ENCODE data around the gene NR1D1. TPM values are rescaled to one million over a fixed set of nuclear protein-coding genes. Genes with fewer than 3 reads are reported as not detected.

Gene NR1D1
- total RNA-seq, 1 donor from 2014 or later: 0.75 TPM

DNA sequence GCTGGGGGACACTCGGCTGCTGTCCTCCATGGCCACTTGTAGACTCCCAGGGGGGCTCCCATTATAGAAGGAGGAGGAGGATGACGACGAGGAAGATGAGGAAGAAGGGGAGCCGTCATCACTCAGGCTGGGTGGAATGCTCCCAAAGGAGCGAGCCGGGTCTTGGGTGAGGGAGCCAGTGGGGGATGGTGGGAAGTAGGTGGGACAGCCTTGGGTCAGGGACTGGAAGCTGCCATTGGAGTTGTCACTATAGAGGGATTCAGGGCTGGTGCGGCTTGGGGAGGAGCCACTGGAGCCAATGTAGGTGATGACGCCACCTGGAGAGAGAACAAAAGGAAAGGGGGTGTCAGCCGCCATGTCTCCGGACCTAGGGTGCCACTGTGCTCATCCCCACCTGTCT, 3.3 kb downstream of the NR1D1 start:
- DNase-seq (ENCODE audit: low read depth): no peak

DNA sequence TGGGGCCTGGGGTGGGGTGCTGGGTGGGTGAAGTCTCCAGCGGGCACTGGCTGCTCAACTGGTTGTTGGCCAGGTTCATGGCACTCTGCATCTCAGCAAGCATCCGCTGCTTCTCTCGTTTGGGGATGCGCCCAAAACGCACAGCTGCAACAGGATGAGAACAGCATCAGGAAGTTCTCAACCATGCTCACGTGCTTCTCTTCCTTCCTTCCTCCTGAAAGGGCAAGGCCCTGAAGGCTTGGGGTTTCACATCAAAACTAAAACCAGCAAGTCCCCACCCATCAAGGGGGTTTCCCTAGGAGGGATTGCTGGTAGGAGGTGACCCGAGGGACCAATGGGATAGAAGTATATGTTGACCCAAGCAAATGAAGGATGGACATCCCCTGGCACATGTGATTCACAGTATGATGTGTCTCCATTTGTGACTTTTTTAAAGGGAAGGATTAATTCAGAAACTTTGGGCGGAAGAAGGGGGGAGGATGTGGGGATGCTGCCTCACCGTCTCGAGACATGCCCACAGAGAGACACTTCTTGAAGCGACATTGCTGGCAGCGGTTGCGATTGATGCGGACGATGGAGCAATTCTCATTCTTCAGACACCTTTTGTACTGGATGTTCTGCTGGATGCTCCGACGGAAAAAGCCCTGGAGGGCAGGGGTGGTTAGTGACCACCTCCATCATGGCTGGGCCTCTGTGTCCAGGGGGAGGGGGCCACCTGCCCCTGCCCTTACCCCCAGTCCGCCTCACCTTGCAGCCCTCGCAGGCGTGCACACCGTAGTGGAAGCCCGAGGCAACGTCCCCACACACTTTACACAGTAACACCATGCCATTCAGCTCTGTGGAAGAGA, 4.2 kb downstream of the NR1D1 start:
- no peak for DNase-seq (ENCODE audit: low read depth)

DNA sequence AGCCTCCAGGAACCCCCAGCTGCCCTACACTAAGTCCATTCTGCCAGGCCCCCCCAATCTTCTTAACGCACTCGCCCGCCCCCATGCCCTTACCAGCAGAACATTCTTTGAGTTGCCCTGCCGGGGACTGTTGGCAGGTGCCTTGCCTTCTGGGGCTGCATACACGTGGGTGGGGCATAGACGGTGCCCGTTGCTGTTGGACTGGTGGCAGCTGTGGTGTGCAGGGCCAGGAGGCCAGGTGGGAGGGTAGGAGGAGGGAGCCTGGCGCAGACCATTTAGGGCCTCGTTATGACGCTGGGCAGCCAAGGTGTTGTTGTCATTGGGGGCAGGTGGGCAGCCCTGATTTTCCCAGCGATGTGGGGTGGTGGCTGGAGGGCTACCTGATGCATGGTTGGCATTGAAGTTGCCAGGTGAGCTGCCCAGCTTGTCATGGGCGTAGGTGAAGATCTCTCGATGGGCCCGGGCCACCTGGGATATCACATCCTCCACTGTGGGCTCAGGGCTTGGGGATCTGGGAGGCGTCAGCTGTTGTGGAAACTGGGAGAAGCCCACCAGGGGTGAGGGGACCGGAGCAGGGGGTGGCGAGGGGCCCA, 4.9 kb downstream of the NR1D1 start:
- DNase-seq (ENCODE audit: low read depth): no peak

DNA sequence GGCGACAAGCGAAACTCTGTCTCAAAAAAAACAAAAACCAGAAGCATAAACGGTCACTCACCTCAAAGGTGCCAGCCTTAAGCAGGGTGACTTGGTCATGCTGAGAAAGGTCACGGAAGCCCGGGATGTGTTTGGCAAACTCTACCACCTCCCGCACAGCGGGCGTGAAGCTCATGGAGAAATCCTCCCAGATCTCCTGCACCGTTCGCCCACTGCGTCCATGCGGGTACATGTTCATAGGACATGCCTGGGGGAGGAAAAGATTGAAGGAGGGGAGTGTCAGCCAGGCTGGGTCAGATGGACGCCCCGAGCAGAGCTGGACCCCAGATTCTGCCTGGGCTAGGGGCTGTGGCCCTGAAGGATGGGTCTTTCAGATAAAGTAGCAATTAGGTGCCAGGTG, 5.5 kb downstream of the NR1D1 start:
- no peak for DNase-seq (ENCODE audit: low read depth)

DNA sequence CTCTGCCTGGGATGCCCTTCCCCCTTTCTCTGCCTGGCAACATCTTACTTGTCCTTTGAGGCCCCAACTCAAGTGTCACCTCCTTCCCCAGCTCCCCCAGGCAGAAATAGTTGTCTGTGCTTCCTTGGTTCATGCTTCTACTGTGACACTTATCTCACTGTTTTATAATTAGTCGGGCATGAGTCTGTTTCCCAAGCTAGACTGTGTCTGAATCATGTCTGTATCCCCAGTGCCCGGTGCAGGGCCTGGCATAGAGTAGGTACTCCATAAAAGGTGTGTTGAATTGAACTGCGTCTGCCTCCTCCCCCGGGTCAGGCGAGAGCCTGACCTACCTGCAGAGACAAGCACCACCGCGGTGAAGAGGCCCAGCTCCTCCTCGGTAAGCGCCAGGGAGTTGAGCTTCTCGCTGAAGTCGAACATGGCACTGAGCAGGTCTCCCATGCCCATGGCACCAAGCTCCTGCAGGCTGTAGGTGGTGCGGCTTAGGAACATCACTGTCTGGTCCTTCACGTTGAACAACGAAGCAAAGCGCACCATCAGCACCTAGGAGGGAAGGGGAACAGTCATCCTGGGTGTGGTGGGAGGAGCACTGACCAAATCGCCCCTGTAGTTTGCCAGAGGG, 6.7 kb downstream of the NR1D1 start:
- DNase-seq (ENCODE audit: low read depth): no peak

DNA sequence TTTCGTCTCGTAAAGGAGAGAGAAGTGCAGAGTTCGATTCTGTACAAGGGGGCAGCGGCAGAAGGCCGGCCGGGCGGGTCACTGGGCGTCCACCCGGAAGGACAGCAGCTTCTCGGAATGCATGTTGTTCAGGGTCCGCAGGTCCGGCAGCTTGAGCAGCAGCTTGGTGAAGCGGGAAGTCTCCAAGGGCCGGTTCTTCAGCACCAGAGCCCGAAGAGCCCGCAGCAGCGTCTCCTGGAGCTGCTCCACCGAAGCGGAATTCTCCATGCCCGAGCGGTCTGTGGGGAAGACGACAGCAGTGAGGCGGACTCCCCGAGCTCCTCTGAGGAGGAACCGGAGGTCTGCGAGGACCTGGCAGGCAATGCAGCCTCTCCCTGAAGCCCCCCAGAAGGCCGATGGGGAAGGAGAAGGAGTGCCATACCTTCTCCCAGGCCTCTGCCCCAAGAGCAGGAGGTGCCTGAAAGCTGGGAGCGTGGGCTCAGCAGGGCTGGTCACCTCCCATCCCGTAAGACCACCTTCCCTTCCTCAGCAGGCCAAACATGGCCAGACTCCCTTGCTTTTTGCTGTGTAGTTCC, 7.3 kb downstream of the NR1D1 start:
- no peak for DNase-seq (ENCODE audit: low read depth)

DNA sequence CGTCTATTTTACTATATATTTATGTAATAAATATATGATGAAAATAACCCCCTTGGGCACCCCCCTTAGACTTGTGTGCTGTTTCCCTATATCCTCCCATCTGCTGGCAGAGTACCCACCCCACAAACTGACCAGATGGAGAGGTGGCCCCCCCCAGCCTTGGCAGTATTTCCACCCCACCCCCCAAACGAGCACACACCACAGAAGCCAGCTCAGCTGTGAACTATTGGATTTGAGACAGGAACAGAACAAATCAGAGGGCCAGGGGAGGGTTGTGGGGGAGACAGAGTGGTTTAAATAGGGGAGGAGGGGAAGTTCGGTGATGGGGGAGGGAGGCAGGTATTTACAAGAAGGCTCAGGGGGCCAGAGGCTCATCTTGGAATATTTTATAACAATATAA, 7.8 kb downstream of the NR1D1 start:
- no peak for DNase-seq (ENCODE audit: low read depth)

DNA sequence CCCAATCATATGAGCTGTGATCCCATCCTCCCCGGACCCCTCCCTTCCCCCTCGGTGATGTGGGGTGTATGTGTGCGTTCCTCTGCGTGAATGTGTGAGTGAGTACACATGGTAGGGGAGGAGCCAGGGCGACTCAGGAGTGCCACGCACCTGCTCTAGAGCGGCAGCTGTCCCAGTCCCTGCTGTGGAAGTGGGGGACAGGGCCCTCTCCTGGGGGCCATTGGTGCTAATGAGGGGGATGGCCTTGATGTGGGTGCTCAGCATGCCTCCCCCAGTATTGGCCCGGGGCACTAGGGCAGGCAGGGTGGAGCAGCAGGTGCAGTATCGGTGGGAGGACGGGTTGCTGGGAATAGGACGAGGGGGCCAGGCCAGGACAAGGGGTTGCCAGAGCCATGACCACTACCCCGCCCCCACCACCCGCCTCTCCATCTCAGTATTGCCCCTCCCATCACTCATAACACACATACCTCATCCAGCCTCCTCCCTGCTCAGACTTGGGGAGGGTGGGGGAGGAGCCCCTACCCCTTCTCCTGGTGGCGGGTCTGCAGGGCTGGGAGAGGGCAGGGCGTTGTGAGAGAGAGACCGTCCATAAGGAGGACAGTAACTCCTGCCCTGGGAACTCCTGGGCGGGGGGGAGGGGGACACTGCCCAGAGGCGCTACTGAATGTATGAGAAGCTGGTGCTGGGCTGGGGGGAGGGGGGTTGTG, 8.5 kb downstream of the NR1D1 start:
- no peak for DNase-seq (ENCODE audit: low read depth)

DNA sequence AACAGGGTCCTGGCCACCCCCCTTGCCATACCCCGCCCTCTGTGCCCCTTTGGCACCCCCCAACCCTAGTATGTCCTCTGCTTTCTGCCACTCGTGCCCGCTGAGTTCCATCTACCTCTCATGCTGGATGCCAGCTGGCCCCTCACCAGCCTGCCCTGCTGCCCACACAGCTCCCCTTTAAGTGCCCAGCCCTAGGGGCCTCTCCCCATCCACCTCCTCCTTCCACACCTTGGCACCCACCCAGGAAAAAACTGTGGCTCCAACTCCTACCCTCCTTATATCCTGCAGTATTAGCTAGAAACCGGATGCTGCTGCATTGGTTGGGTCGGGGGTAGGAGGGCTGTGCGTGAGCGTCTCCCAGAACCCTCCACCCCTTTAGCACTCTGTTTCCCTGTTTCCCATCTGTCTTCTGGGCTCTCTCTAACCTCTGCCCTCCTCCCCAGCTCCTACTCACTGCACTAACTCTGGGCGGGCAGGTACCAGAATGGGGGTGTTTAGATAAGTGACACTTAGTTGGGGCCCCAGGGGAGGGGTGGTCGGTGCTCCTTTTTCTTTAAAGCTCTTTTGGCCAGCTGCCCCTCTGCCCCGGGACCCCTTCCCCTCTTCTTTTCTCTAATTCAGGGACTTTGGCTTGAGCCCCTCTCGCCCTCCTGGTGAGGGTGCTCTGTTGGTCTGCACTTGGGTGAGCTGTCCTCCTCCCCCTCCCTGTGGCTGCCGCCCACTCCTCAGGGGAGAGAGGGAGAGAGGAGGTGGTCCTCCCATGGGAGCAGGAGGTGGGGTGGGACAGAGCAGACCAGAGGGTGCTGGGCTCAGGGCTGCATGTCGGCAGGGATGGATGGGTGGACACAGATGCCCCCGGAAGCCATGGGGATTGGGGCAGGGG, 9.9 kb downstream of the NR1D1 start:
- no peak for DNase-seq (ENCODE audit: low read depth)

DNA sequence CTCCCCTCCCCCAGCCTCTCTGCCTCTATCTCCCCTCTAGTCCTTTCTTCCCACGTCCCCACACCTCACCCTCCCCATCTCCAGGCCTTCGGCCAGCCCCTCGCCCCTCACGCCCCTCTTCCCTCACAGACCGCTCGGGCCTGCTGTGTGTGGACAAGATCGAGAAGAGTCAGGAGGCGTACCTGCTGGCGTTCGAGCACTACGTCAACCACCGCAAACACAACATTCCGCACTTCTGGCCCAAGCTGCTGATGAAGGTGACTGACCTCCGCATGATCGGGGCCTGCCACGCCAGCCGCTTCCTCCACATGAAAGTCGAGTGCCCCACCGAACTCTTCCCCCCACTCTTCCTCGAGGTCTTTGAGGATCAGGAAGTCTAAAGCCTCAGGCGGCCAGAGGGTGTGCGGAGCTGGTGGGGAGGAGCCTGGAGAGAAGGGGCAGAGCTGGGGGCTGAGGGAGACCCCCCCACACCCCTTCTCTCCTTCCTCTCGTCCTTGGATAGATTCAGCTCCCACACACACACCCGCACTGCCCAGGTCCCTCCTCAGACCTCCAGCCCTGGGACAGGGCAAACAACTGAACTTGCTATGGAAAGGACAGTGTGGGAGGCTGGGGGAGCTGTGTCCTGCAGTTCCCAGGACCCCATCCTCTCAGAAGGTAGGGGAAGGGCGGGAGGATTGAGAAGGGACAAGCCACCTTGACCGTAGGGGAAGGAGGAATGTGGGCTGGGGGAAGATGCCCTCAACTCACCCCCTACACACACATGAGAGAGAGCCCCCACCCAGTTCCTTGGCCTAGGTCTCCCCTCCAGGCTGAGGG, 11.1 kb downstream of the NR1D1 start:
- DNase-seq (ENCODE audit: low read depth): no peak

DNA sequence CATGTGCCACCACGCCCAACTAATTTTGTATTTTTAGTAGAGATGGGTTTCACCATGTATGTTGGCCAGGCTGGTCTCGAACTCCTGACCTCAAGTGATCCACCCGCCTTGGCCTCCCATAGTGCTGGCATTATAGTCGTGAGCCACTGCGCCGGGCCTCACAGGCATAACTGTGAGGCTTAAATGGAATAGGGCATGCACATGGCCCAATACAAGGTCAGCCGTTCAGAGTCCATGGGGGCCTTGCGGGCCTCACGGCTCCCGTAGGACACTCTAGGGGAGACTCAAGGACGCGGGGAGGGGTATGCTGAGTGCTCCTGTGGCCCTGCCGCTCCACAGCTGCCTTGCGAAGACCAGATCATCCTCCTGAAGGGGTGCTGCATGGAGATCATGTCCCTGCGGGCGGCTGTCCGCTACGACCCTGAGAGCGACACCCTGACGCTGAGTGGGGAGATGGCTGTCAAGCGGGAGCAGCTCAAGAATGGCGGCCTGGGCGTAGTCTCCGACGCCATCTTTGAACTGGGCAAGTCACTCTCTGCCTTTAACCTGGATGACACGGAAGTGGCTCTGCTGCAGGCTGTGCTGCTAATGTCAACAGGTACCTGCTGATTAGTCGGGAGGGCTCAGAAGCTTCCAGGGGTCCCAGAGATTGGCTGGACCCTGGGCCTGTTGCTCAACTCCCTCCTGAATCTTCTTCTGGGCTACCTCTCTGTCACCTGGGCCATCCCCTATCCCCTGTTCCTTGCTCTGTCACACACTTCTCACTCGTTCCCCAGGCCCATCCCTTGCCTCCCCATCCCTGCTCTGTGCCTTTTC, 12.3 kb downstream of the NR1D1 start:
- DNase-seq (ENCODE audit: low read depth): no peak

DNA sequence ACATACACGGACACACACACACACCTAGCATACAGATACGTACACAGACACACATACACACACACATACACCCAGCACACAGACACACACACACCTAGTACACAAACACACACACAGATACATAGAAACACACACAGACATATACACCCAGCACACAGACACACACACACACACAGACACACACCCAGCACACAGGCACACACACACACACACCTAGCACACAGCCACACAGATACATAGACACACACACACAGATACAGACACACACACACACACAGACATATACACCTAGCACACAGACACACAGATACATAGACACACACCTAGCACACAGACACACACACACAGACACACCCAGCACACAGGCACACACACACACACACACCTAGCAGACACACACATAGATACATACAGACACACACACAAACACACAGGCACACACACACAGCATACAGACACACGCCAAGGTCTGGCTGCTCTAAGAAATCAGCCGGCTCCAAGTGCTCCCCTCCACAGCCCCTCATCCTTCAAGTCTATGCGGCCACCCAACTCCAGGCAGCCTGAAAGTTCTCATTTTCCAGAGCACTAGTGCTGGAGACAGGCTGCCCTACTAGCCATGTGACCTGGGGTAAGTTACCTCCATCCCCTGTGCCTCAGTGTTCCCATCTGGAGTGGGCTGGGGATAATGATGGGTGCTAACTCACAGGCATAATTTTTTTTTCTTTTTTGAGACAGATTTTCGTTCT, 13.2 kb downstream of the NR1D1 start:
- DNase-seq (ENCODE audit: low read depth): no peak

DNA sequence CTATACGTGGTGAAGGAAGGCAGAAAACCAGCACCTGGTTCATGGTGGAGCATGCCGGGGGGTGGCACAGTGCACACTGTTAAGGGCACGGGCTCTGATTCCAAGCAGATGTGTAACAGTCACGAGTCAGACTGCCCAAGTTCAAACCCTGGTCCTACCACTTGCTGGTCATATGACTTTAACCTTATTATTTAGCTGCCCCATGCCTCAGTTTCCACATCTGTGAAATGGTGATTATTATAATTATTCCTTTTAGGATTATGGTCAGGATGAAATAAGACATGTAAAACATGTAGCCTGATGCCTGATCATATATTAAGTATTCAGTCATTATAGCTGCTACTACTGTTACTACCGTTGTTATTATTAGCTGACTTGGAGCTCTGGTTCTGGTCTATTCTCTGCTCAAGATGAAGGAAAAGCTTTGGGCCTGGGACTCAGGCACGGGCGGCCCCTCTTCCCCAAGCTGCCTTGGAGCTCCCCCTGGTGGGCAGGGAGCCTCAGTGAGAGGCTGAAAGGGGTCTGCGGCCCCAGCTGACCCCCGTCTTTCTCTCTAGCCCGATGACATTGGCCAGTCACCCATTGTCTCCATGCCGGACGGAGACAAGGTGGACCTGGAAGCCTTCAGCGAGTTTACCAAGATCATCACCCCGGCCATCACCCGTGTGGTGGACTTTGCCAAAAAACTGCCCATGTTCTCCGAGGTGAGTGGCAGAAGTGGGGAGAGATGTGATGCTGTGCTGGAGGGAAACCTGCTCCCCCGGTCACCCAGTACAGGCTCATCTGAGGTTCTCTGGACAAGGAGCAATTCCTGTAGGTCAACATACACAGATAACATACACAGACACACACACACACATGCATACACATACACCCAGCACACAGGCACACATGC, 14.0 kb downstream of the NR1D1 start:
- DNase-seq (ENCODE audit: low read depth): no peak

DNA sequence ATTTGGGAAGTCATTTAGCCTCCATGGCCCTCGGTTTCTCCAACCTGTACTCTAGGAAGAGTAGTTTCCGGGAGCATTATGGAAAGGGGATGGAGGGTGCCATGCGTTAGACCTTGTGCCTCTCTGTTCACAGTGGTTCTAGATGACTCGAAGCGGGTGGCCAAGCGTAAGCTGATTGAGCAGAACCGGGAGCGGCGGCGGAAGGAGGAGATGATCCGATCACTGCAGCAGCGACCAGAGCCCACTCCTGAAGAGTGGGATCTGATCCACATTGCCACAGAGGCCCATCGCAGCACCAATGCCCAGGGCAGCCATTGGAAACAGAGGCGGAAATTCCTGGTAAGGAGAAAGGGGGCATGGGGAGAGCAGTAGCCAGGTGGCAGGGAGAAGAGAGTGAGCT, 15.9 kb downstream of the NR1D1 start:
- no peak for DNase-seq (ENCODE audit: low read depth)

DNA sequence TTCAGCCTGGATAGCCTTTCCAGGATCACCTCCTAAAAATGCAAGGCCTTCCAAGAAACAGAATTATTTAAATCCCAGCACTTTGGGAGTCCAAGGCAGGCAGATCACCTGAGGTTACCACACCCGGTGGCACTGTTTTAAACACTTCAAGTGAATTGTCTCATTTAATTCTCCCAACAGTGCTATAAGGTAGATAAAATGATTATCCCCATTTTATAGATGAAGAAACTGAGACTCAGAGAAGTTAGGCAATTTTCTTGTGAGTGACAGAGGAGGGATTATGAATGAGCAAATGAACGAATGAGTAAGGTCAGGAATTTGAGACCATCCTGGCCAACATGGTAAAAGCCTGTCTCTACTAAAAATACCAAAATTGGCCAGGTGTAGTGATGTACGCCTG, 20.8 kb downstream of the NR1D1 start:
- no peak for DNase-seq (ENCODE audit: low read depth)

DNA sequence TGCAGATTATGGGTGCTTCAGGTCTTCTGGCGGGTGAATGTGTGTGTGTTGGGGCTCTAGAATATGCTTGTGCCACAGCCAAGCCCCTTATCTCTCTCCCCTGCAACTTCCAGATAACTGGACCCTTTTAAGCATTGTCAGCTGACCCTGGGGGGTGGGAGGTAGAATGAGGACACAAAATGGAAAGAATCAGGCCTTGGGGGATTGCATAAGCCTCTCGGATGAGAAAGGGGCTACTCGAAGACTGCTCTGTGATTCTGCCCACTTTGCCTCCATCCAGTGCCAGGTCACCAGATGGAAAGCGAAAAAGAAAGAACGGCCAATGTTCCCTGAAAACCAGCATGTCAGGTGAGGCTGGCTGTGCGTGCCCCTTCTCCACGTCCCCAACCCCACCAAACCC, 23.8 kb downstream of the NR1D1 start:
- DNase-seq (ENCODE audit: low read depth): no peak

DNA sequence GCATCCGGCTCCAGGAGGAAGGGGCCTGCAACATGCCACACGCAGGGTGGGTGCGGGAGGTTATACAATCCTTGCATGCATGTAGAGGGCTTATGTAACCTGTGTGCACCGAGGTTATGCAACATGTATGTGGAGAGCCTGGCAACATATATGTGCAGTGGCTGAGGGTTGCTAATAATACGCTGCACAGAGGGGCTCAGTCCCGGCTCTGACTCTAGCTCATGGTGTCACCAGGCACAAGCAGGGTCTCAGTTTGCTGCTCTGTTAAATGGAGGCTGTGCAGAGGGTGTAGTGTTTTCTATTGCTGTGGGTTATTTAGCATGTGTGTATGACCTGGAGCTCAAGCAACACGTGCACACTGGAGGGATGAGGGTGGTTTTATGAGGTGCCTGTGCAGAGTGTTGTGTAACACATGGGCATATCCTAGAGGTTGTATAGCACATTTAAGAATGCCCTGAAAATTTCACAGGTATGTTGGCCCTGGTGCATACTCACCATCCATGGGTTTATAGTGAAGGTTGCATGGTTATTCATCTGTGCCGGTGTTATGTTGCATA, 24.4 kb downstream of the NR1D1 start:
- no peak for DNase-seq (ENCODE audit: low read depth)
